ENCODE measurements around the gene OR4D1. TPM values are rescaled to one million over a fixed set of nuclear protein-coding genes. Genes with fewer than 3 reads are reported as not detected.

The OR4D1 gene
- total and polyA plus RNA-seq, 7 experiments from 2014 or later, result 0.41 to 3.3 (median 2.3) TPM

DNA sequence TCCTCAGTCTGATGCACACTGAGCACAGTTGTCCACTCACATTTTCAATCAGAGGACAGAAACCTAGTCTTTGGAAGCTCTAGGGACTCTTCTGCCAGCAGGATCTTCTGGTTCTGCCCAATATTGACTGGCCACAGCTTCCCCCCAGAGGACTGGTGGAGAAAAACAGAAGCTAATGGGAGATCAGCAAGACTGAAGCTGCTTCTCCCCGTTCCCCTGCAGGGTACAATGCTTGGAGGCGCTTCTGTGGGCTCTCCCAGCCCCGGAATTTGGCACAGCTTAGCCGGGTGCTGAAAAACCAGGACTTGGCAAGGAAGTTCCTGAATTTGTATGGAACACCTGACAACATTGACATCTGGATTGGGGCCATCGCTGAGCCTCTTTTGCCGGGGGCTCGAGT, 54.7 kb downstream of the OR4D1 start:
- no peak for ATAC-seq
- Mint-ChIP-seq H3K27me3 (peaks cover 0 to 2% (median 0%) of the 10 kb centered on the region in 5 donors), H3K9me3 (no peaks in the 10 kb centered on the region), H3K4me3 (no peak overlapping the region), H3K36me3 (peaks cover 0 to 17% (median 0%) of the 10 kb centered on the region in 5 donors), H3K4me1 (peaks cover 0 to 4% (median 0%) of the 10 kb centered on the region in 7 donors), H3K27ac (no peak overlapping the region)
- H3K27ac ChIP-seq (ENCODE audit: low read depth, low read length), result no peak overlapping the region
- no peaks in the 10 kb centered on the region for H3K9me3 ChIP-seq (ENCODE audit: control insufficient read depth in 2 of 3, low read length in 3 of 3)
- H3K4me3 ChIP-seq (ENCODE audit: low read length), result no peak overlapping the region
- H3K27me3 ChIP-seq (ENCODE audit: control insufficient read depth in 2 of 2, insufficient read depth in 2 of 2, low read length in 2 of 2), result no peaks in the 10 kb centered on the region
- H3K4me1 ChIP-seq (ENCODE audit: control insufficient read depth in 2 of 2, insufficient read depth in 2 of 2, low read length in 2 of 2), result no peaks in the 10 kb centered on the region
- DNase-seq, result no peak
- ChIA-PET POLR2A (no interaction called here), CTCF (interaction anchor here (0.5 kb wide), 1 partner anchor 166 kb away, joined by 3 read pairs; no protein-coding TSS in a partner anchor)
- H3K36me3 ChIP-seq (ENCODE audit: control insufficient read depth in 2 of 3, insufficient read depth in 3 of 3, low read length in 3 of 3), result peaks cover 0 to 18% (median 0%) of the 10 kb centered on the region in 3 experiments
- intact Hi-C loops (cut with micrococcal nuclease), result no loop called here

DNA sequence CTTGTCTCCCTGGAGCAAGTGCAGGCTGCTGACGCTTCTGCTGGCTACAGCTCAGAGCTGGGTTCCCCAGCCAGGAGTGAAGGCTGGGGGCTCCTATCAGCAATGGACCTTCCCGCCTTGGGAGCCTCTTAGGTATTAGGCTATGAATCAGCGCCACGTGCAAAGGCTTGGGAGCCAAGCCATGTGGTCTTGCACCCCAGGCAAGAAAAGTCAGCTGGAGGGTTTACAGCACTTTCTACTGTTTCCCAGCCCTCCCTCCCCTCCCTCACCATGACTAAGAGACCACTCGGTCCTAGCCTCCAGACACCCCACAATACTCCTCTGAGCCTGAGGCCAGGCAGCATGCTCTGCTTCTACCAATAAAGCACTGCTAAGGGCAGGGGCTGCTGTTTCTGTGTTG, 56.6 kb downstream of the OR4D1 start:
- Mint-ChIP-seq H3K36me3 (peaks cover under 1 to 30% (median 8%) of the 10 kb centered on the region in 5 donors), H3K27me3 (peaks cover 0 to 2% (median 0%) of the 10 kb centered on the region in 5 donors), H3K27ac (no peak overlapping the region), H3K4me1 (peaks cover 0 to 4% (median 0%) of the 10 kb centered on the region in 7 donors), H3K4me3 (no peak overlapping the region), H3K9me3 (no peaks in the 10 kb centered on the region)
- H3K36me3 ChIP-seq (ENCODE audit: control insufficient read depth in 2 of 3, insufficient read depth in 3 of 3, low read length in 3 of 3), result peaks cover 0 to 32% (median 0%) of the 10 kb centered on the region in 3 experiments
- no peak overlapping the region for H3K27ac ChIP-seq (ENCODE audit: low read depth, low read length)
- H3K27me3 ChIP-seq (ENCODE audit: control insufficient read depth in 2 of 2, insufficient read depth in 2 of 2, low read length in 2 of 2), result no peaks in the 10 kb centered on the region
- H3K9me3 ChIP-seq (ENCODE audit: control insufficient read depth in 2 of 3, low read length in 3 of 3), result no peaks in the 10 kb centered on the region
- no peaks in the 10 kb centered on the region for H3K4me1 ChIP-seq (ENCODE audit: control insufficient read depth in 2 of 2, insufficient read depth in 2 of 2, low read length in 2 of 2)
- H3K4me3 ChIP-seq (ENCODE audit: low read length), result no peak overlapping the region
- intact Hi-C loops (cut with micrococcal nuclease), result no loop called here
- ChIA-PET CTCF (no interaction called here), POLR2A (no interaction called here)
- DNase-seq, result no peak
- no peak for ATAC-seq

DNA sequence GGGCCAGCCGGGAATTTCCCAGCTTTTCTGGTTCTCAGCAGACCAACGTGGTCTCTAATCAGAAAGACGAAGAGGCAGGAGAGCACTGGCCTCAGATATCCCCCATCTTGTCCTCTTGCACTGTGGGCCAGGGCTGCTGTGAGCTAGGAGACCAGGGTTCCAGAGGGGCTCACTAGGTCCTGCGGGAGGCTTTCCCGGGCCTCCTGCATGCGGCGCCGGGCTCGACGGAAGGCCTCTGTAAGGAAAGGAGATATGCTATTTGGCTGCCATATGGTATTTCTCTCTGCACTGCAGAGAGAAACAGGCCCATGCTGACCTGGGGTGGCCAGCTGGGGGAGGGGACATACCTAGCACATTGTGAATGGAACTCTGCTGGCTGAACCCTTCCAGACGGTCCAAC, 57.8 kb downstream of the OR4D1 start:
- no peak for ATAC-seq
- no peaks in the 10 kb centered on the region for H3K9me3 ChIP-seq (ENCODE audit: control insufficient read depth in 2 of 3, low read length in 3 of 3)
- Mint-ChIP-seq H3K4me1 (no peaks in the 10 kb centered on the region), H3K9me3 (no peaks in the 10 kb centered on the region), H3K27me3 (no peaks in the 10 kb centered on the region), H3K27ac (no peak overlapping the region), H3K36me3 (peaks cover 6 to 38% (median 10%) of the 10 kb centered on the region in 5 donors), H3K4me3 (no peak overlapping the region)
- intact Hi-C loops (cut with micrococcal nuclease), result no loop called here
- H3K36me3 ChIP-seq (ENCODE audit: control insufficient read depth in 2 of 3, insufficient read depth in 3 of 3, low read length in 3 of 3), result peaks cover 0 to 43% (median 0%) of the 10 kb centered on the region in 3 experiments
- no peak overlapping the region for H3K4me3 ChIP-seq (ENCODE audit: low read length)
- no peak for DNase-seq
- CTCF ChIA-PET, result no interaction called here
- H3K4me1 ChIP-seq (ENCODE audit: control insufficient read depth in 2 of 2, insufficient read depth in 2 of 2, low read length in 2 of 2), result no peaks in the 10 kb centered on the region
- no peaks in the 10 kb centered on the region for H3K27me3 ChIP-seq (ENCODE audit: control insufficient read depth in 2 of 2, insufficient read depth in 2 of 2, low read length in 2 of 2)
- POLR2A ChIA-PET, result no interaction called here
- H3K27ac ChIP-seq (ENCODE audit: low read depth, low read length), result no peak overlapping the region

DNA sequence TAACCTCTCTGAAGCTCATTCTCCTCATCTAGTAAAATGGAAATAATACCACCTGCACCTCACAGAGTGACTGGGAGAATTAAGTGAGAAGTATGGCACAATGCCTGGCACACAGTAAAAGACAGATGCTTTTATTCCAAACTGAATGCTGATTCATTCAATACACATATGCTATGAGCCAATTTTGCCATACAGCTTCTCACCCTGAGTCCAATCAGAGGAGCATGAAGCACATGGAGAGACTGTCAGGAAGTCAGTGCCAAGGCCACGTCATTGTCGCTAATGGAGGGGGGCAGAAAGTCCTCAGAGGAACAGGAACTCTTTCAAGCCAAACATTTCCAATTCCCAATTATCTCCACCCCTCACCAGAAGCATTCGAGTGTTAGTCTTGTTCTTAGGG, 59.3 kb downstream of the OR4D1 start:
- no peaks in the 10 kb centered on the region for H3K4me1 Mint-ChIP-seq
- POLR2A ChIA-PET, result interaction anchor here (0.8 kb wide), 1 partner anchor 13 kb away, joined by 7 read pairs; no protein-coding TSS in a partner anchor
- H3K27me3 ChIP-seq (ENCODE audit: control insufficient read depth in 2 of 2, insufficient read depth in 2 of 2, low read length in 2 of 2), result no peaks in the 10 kb centered on the region
- CTCF ChIA-PET, result interaction anchor here (1.0 kb wide), 1 partner anchor 37 kb away, joined by 3 read pairs; no protein-coding TSS in a partner anchor
- peaks cover 10 to 48% (median 14%) of the 10 kb centered on the region in 5 donors for H3K36me3 Mint-ChIP-seq
- ATAC-seq (no peak), DNase-seq (no peak)
- no peak overlapping the region for H3K27ac Mint-ChIP-seq
- peaks cover 0 to 52% (median 0%) of the 10 kb centered on the region in 3 experiments for H3K36me3 ChIP-seq (ENCODE audit: control insufficient read depth in 2 of 3, insufficient read depth in 3 of 3, low read length in 3 of 3)
- H3K27me3 Mint-ChIP-seq, result no peaks in the 10 kb centered on the region
- no peak overlapping the region for H3K4me3 ChIP-seq (ENCODE audit: low read length)
- no peak overlapping the region for H3K4me3 Mint-ChIP-seq
- no peaks in the 10 kb centered on the region for H3K9me3 ChIP-seq (ENCODE audit: control insufficient read depth in 2 of 3, low read length in 3 of 3)
- intact Hi-C loops (cut with micrococcal nuclease), result no loop called here
- H3K9me3 Mint-ChIP-seq, result no peaks in the 10 kb centered on the region
- H3K4me1 ChIP-seq (ENCODE audit: control insufficient read depth in 2 of 2, insufficient read depth in 2 of 2, low read length in 2 of 2), result no peaks in the 10 kb centered on the region
- no peak overlapping the region for H3K27ac ChIP-seq (ENCODE audit: low read depth, low read length)

DNA sequence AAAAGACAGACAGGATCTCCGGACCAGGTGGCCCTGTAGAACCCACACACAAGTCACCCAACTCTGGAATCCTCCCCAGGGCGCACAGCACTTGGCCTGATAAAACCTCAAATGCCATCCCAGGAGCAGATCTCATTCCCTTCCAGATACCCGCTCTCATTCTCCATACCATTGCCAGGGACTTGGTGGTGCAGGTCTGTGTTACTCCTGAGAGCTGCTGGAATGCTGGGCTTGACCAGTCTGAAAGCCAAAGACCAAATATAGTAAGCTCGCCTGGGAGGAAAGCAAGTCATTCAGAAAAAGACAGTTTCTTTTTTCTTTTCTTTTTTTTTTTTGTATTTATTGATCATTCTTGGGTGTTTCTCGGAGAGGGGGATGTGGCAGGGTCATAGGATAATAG, 60.2 kb downstream of the OR4D1 start:
- intact Hi-C loops (cut with micrococcal nuclease), result no loop called here
- CTCF ChIA-PET, result interaction anchor here (1.0 kb wide), 1 partner anchor 38 kb away, joined by 3 read pairs; no protein-coding TSS in a partner anchor
- no peaks in the 10 kb centered on the region for H3K9me3 Mint-ChIP-seq
- no peaks in the 10 kb centered on the region for H3K4me1 Mint-ChIP-seq
- no peak overlapping the region for H3K4me3 Mint-ChIP-seq
- Histone ChIP-seq H3K9me3 (ENCODE audit: control insufficient read depth in 2 of 3, low read length in 3 of 3) (no peaks in the 10 kb centered on the region), H3K4me1 (ENCODE audit: control insufficient read depth in 2 of 2, insufficient read depth in 2 of 2, low read length in 2 of 2) (no peaks in the 10 kb centered on the region), H3K27me3 (ENCODE audit: control insufficient read depth in 2 of 2, insufficient read depth in 2 of 2, low read length in 2 of 2) (no peaks in the 10 kb centered on the region), H3K36me3 (ENCODE audit: control insufficient read depth in 2 of 3, insufficient read depth in 3 of 3, low read length in 3 of 3) (peaks cover 0 to 61% (median 0%) of the 10 kb centered on the region in 3 experiments), H3K4me3 (ENCODE audit: low read length) (no peak overlapping the region), H3K27ac (ENCODE audit: low read depth, low read length) (no peak overlapping the region)
- no peaks in the 10 kb centered on the region for H3K27me3 Mint-ChIP-seq
- POLR2A ChIA-PET, result interaction anchor here (0.6 kb wide), 1 partner anchor 16 kb away, joined by 3 read pairs; no protein-coding TSS in a partner anchor
- H3K27ac Mint-ChIP-seq, result no peak overlapping the region
- DNase-seq (no peak), ATAC-seq (no peak)
- peaks cover 10 to 55% (median 20%) of the 10 kb centered on the region in 5 donors for H3K36me3 Mint-ChIP-seq

Other genes starting within 250 kb of the OR4D1 start
- gene CUEDC1, start 193.0 kb upstream of the OR4D1 start, total RNA-seq, result 1 to 10 TPM in 3 of 5 experiments, under 1 TPM in 2; 0.10 to 7.7 (median 1.0) TPM
- gene CUEDC1, start 193.0 kb upstream of the OR4D1 start, polyA plus RNA-seq, result not detected
- gene VEZF1, start 160.1 kb upstream of the OR4D1 start, total RNA-seq, result 10 to 100 TPM; 43.2 to 81.9 (median 46.3) TPM
- 10 to 100 TPM; 47.6 to 51.2 TPM for gene VEZF1, start 160.1 kb upstream of the OR4D1 start, polyA plus RNA-seq
- 100 to 1,000 TPM; 115 to 362 (median 249) TPM for gene SRSF1, start 141.1 kb upstream of the OR4D1 start, total RNA-seq
- gene SRSF1, start 141.1 kb upstream of the OR4D1 start, polyA plus RNA-seq, result 10 to 100 TPM; 48.7 to 49.3 TPM
- 10 to 100 TPM; 30.1 to 39.1 (median 35.1) TPM for gene DYNLL2, start 65.0 kb upstream of the OR4D1 start, total RNA-seq
- gene DYNLL2, start 65.0 kb upstream of the OR4D1 start, polyA plus RNA-seq, result 1 to 10 TPM in 1 of 2 donors, under 1 TPM in 1; 0.55 to 1.6 TPM
- not detected for gene OR4D2, start 18.6 kb downstream of the OR4D1 start, total RNA-seq
- gene OR4D2, start 18.6 kb downstream of the OR4D1 start, polyA plus RNA-seq, result not detected
- not detected for gene EPX, start 44.3 kb downstream of the OR4D1 start, total RNA-seq
- gene EPX, start 44.3 kb downstream of the OR4D1 start, polyA plus RNA-seq, result not detected
- 10 to 100 TPM in 4 of 5 experiments, 1 to 10 TPM in 1; 10.0 to 29.1 (median 19.7) TPM for gene MKS1, start 70.9 kb downstream of the OR4D1 start, total RNA-seq
- 10 to 100 TPM; 13.5 to 14.5 TPM for gene MKS1, start 70.9 kb downstream of the OR4D1 start, polyA plus RNA-seq
- under 1 TPM in 2 of 5 experiments, not detected in 3; 0.13 to 0.15 TPM for gene LPO, start 90.2 kb downstream of the OR4D1 start, total RNA-seq
- gene LPO, start 90.2 kb downstream of the OR4D1 start, polyA plus RNA-seq, result not detected
- gene MPO, start 132.6 kb downstream of the OR4D1 start, total RNA-seq, result 1 to 10 TPM in 1 of 5 experiments, under 1 TPM in 1, not detected in 3; 0.32 to 7.3 TPM
- gene MPO, start 132.6 kb downstream of the OR4D1 start, polyA plus RNA-seq, result not detected
- 10 to 100 TPM; 11.2 to 62.5 (median 20.5) TPM for gene TSPOAP1, start 180.4 kb downstream of the OR4D1 start, total RNA-seq
- 1 to 10 TPM in 1 of 2 donors, under 1 TPM in 1; 0.20 to 1.5 TPM for gene TSPOAP1, start 180.4 kb downstream of the OR4D1 start, polyA plus RNA-seq
- 10 to 100 TPM; 36.0 to 75.6 (median 62.3) TPM for gene SUPT4H1, start 203.8 kb downstream of the OR4D1 start, total RNA-seq
- 10 to 100 TPM; 69.4 to 91.7 TPM for gene SUPT4H1, start 203.8 kb downstream of the OR4D1 start, polyA plus RNA-seq

Data from naive thymus-derived CD4-positive, alpha-beta T cell (primary cell).